Breast epithelium (tissue), 3 donors: ENCODE results near the gene ARL14EPL.

Experiments used
- POLR2A ChIP-seq: fragments of 450-650 bp; IDR thresholded peaks from one replicate; pipeline ENCODE4 v1.6.1; 2016; ENCODE audit warnings: antibody characterized with exemption, mild to moderate bottlenecking, moderate library complexity
- POLR2AphosphoS5 ChIP-seq, 3 donors: sonication (generic); formaldehyde crosslinking; IDR thresholded peaks; one replicate each; pipeline ENCODE4 v1.6.1; 2017; ENCODE audit warnings: antibody characterized with exemption in 3 of 3
- TF ChIP-seq, protein P1 (sequence below), 3 donors: fragments of 450-650 bp; IDR thresholded peaks; one replicate each; pipeline ENCODE4 v1.5.1; 2016 to 2017; ENCODE audit warnings: antibody characterized with exemption in 3 of 3, mild to moderate bottlenecking in 3 of 3, moderate library complexity in 3 of 3

DNA sequence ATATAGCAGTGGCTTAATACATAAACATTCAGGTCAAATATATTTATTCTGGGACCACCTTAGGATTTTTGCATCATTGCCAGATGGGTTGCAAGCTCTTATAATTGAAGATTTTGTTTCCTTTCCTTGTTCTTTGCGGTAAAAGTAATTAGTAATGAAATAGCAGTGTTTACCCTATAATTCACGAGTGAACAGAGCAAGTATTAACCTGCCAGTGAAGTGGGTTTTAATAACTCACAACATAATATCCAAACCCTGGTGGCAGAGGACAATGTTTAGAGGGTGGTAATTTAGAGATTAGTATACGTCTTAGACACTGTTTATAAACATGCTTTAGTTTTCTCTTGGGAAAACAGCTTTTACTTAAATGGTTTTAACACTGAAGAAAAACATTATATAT, 11.8 kb downstream of the ARL14EPL start:
- TF ChIP-seq POLR2AphosphoS5 (IDR thresholded peaks at IDR 0.05) (no peak), POLR2A (no peak)
- TF ChIP-seq, protein P1, sequence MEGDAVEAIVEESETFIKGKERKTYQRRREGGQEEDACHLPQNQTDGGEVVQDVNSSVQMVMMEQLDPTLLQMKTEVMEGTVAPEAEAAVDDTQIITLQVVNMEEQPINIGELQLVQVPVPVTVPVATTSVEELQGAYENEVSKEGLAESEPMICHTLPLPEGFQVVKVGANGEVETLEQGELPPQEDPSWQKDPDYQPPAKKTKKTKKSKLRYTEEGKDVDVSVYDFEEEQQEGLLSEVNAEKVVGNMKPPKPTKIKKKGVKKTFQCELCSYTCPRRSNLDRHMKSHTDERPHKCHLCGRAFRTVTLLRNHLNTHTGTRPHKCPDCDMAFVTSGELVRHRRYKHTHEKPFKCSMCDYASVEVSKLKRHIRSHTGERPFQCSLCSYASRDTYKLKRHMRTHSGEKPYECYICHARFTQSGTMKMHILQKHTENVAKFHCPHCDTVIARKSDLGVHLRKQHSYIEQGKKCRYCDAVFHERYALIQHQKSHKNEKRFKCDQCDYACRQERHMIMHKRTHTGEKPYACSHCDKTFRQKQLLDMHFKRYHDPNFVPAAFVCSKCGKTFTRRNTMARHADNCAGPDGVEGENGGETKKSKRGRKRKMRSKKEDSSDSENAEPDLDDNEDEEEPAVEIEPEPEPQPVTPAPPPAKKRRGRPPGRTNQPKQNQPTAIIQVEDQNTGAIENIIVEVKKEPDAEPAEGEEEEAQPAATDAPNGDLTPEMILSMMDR (IDR thresholded peaks at IDR 0.05) = no peak
